Transverse colon (tissue), 4 donors: ENCODE results near the gene PLXDC2. TPM values are rescaled to one million over a fixed set of nuclear protein-coding genes. Genes with fewer than 3 reads are reported as not detected.

Source experiments
- DNase-seq: peaks from one replicate; pipeline ENCODE4 v3.0.0-alpha.2; 2019
- H3K27ac ChIP-seq, 4 donors: fragments of 200-600 bp; sonication (generic); 2 replicates each; pipeline ENCODE4 v1.5.1; 2016 to 2018; ENCODE audit warnings: inconsistent platforms in 4 of 4
- H3K27me3 ChIP-seq: fragments of 200-600 bp; sonication (generic); 2 replicates; pipeline ENCODE4 v1.5.1; 2017; ENCODE audit warnings: inconsistent platforms
- H3K36me3 ChIP-seq, 4 donors: fragments of 200-600 bp; sonication (generic); 2 replicates each; pipeline ENCODE4 v1.5.1; 2017 to 2019; ENCODE audit warnings: inconsistent platforms in 4 of 4
- H3K4me1 ChIP-seq, 4 donors: fragments of 200-600 bp; sonication (generic); 2 replicates each; pipeline ENCODE4 v1.5.1; 2017 to 2020; ENCODE audit warnings: inconsistent platforms in 4 of 4
- H3K4me3 ChIP-seq, 4 donors: fragments of 200-600 bp; sonication (generic); 1 replicate in 1 of 4; 2 replicates in 3 of 4; pipeline versions ENCODE4 v1.5.1 to v1.6.1; 2017 to 2019; ENCODE audit warnings: inconsistent platforms in 4 of 4
- H3K9me3 ChIP-seq, 2 donors: fragments of 200-600 bp; sonication (generic); 2 replicates each; pipeline ENCODE4 v1.5.1; 2017 to 2019; ENCODE audit warnings: inconsistent platforms in 2 of 2
- EP300 ChIP-seq: sonication (generic); formaldehyde crosslinking; IDR thresholded peaks from one replicate; pipeline ENCODE4 v1.6.1; 2017; ENCODE audit warnings: antibody characterized with exemption, low read depth
- POLR2A ChIP-seq: fragments of 450-650 bp; IDR thresholded peaks from one replicate; pipeline ENCODE4 v1.6.1; 2016; ENCODE audit warnings: antibody characterized with exemption, mild to moderate bottlenecking, moderate library complexity
- POLR2AphosphoS5 ChIP-seq, 3 donors: sonication (generic); formaldehyde crosslinking; IDR thresholded peaks; one replicate each; pipeline ENCODE4 v1.6.1; 2016; ENCODE audit warnings: antibody characterized with exemption in 3 of 3
- WGBS, 2 donors: methylation state at CpG; one replicate each; pipeline ENCODE4 v1.1.5; 2018; ENCODE audit warnings: low coverage in 1 of 2; 5-methylcytosine and 5-hydroxymethylcytosine counted together
- in situ Hi-C, 4 donors: fragments of 200-750 bp; cut with MboI; loops; one replicate each; pipeline versions ENCODE4 v1.15.0 to v1.15.1; 2017; ENCODE audit warnings: low sequenced_read_pairs in 3 of 4, low pct_ligation_motif_present in 1 of 4, low pct_unique_long_range_greater_than_20kb in 1 of 4
- intact Hi-C: fragments of 100-400 bp; cut with DNase I; formaldehyde crosslinking; loops from one replicate; pipeline ENCODE4 v1.15.1; 2023; ENCODE audit warnings: low total_unique reads
- total RNA-seq, 4 donors: library from RNA; depleted of rRNA; stranded (reverse); fragments of >200 nt; gene quantifications; one replicate each; pipeline ENCODE4 v1.1.0, GENCODE V29; 2016
- TF ChIP-seq, protein P1 (sequence below), 5 experiments: fragments of 200-600 bp in 3 of 5; fragments of 450-650 bp in 2 of 5; sonication (generic) in 3 of 5; IDR thresholded peaks; 1 replicate in 2 of 5; 2 replicates in 3 of 5; pipeline ENCODE4 v1.5.1; 2016 to 2017; ENCODE audit warnings: antibody characterized with exemption in 5 of 5, inconsistent platforms in 3 of 5, mild to moderate bottlenecking in 2 of 5, moderate library complexity in 1 of 5

Gene PLXDC2
- total RNA-seq, 4 donors from 2014 or later: 12.0 to 32.2 (median 20.3) TPM

DNA sequence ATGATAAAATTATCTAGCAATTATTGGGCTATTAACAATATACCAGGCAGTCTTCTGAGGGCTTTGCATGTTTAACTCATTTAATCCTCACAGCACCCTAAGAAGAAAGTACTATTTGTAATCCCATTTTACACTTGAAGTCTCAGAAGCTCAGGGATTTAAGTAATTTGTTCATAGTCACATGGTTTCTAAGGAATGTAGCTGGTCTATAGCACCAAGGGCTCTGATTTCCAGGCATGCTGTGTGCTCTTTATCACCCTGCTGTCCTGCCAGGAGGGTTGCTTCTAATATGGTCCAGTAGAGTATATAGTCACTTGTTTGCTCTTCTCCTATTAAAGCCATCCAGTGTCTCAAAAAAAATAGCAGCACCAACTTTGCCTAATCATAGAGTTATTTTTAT lies 417.2 kb downstream of the PLXDC2 start:
- H3K4me1 ChIP-seq: no peaks in the 10 kb centered on the region
- intact Hi-C loops: no loop called here
- TF ChIP-seq POLR2A: no peak
- TF ChIP-seq POLR2AphosphoS5 (IDR thresholded peaks at IDR 0.05): no peak
- no peak for TF ChIP-seq EP300
- TF ChIP-seq, protein P1, sequence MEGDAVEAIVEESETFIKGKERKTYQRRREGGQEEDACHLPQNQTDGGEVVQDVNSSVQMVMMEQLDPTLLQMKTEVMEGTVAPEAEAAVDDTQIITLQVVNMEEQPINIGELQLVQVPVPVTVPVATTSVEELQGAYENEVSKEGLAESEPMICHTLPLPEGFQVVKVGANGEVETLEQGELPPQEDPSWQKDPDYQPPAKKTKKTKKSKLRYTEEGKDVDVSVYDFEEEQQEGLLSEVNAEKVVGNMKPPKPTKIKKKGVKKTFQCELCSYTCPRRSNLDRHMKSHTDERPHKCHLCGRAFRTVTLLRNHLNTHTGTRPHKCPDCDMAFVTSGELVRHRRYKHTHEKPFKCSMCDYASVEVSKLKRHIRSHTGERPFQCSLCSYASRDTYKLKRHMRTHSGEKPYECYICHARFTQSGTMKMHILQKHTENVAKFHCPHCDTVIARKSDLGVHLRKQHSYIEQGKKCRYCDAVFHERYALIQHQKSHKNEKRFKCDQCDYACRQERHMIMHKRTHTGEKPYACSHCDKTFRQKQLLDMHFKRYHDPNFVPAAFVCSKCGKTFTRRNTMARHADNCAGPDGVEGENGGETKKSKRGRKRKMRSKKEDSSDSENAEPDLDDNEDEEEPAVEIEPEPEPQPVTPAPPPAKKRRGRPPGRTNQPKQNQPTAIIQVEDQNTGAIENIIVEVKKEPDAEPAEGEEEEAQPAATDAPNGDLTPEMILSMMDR (IDR thresholded peaks at IDR 0.05): no peak
- no peaks in the 10 kb centered on the region for H3K9me3 ChIP-seq
- in situ Hi-C loops: no loop called here
- no peaks in the 10 kb centered on the region for H3K27me3 ChIP-seq
- no peak overlapping the region for H3K27ac ChIP-seq
- no peak for DNase-seq
- no peaks in the 10 kb centered on the region for H3K36me3 ChIP-seq
- no peak overlapping the region for H3K4me3 ChIP-seq

DNA sequence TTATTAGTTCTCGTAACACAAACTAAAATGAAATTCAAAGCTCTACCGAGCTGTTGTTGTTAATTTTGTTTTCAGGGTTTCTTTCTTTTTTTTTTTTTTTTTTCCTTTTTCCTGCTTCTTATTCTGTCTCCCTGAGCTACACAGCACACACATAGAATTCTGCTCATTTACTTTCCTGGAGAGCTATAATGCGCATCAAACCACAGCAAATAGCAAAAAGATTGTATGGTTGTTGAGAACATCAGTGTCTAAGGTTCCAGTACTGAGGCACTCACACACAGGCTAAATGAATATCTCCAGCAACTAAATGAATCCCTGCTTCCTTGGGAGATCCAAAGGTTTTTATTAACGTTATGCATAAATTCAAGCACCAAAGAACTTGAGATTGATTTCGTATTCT lies 418.3 kb downstream of the PLXDC2 start:
- Histone ChIP-seq H3K36me3 (no peaks in the 10 kb centered on the region), H3K9me3 (no peaks in the 10 kb centered on the region), H3K27me3 (no peaks in the 10 kb centered on the region), H3K4me3 (no peak overlapping the region), H3K27ac (no peak overlapping the region), H3K4me1 (no peaks in the 10 kb centered on the region)
- intact Hi-C loops (no loop called here), in situ Hi-C loops (no loop called here)
- no peak for DNase-seq
- TF ChIP-seq POLR2A (no peak), POLR2AphosphoS5 (IDR thresholded peaks at IDR 0.05) (no peak), EP300 (no peak)
- TF ChIP-seq, protein P1 (IDR thresholded peaks at IDR 0.05): no peak
- WGBS, 2 donors: 94 to 96% methylated on average over 4 to 5 of the region's 5 CpGs

DNA sequence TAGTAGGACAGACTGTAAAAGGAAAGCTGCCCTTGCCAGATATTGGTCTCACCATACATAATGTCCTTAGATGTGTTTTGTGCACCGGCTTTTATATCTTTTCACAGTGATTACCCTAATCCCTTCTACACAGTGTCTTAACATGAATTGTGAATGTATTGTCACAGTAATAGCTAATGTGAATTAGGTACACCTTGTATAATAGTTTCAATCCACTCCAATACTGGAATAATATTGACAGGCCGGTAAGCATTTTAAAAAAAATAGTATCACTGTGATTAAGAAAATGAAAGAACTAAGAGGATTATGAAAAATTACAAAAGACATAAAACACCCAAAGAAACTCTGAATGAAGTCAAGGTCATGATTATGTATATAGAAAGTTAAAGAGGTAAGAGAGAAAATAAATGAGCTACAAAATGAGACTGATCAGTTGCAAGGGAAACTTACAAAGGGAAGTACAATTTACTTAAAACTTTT lies 420.9 kb downstream of the PLXDC2 start:
- in situ Hi-C loops: no loop called here
- H3K27ac ChIP-seq: no peak overlapping the region
- no peaks in the 10 kb centered on the region for H3K36me3 ChIP-seq
- no peaks in the 10 kb centered on the region for H3K27me3 ChIP-seq
- H3K4me3 ChIP-seq: no peak overlapping the region
- 83 to 93% methylated on average over 2 of the region's 2 CpGs for WGBS, 2 donors
- TF ChIP-seq POLR2AphosphoS5 (IDR thresholded peaks at IDR 0.05) (no peak), EP300 (no peak), POLR2A (no peak)
- TF ChIP-seq, protein P1 (IDR thresholded peaks at IDR 0.05): no peak
- intact Hi-C loops: no loop called here
- DNase-seq: no peak
- no peaks in the 10 kb centered on the region for H3K9me3 ChIP-seq
- no peaks in the 10 kb centered on the region for H3K4me1 ChIP-seq

DNA sequence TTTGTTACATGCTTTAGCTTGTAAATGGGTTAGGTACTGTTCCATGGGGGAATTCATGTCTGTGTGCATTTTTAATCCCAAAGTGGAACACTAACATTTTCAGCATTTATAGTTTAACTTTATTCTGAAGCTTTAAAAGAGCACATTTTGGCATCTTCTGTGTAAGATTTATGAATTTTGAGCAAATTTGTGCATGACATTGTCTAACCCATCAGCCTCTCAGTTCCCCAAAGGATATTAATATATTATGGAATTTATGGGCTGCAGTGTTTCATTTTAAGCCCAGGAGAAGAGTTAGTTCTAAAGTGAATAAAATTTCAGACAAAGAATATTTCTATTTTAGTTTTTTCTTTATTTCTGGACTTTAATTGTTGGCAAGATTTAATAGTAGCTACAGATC lies 421.4 kb downstream of the PLXDC2 start:
- Histone ChIP-seq H3K36me3 (no peaks in the 10 kb centered on the region), H3K4me1 (no peaks in the 10 kb centered on the region), H3K9me3 (no peaks in the 10 kb centered on the region), H3K4me3 (no peak overlapping the region), H3K27me3 (no peaks in the 10 kb centered on the region), H3K27ac (no peak overlapping the region)
- DNase-seq: no peak
- intact Hi-C loops: no loop called here
- in situ Hi-C loops: no loop called here
- no peak for TF ChIP-seq EP300
- TF ChIP-seq, protein P1 (IDR thresholded peaks at IDR 0.05): no peak
- no peak for TF ChIP-seq POLR2AphosphoS5 (IDR thresholded peaks at IDR 0.05)
- no peak for TF ChIP-seq POLR2A
